Measurements from ENCODE around the gene ZNF789. TPM values are rescaled to one million over a fixed set of nuclear protein-coding genes. Genes with fewer than 3 reads are reported as not detected.
"Not testable (repeated sequence)": the region's sequence is repeated elsewhere in the genome, so short reads cannot be mapped to it uniquely, and the experiment has no call there.

ZNF789 gene
- total RNA-seq, 1 donor from 2014 or later = 7.3 TPM

- Mint-ChIP-seq H3K27ac (ENCODE audit: unreplicated experiment) (peak overlapping the region; percentile 99), H3K9me3 (ENCODE audit: low read depth) (peaks cover 1% of the 10 kb centered on the region), H3K27me3 (ENCODE audit: low read depth) (no peaks in the 10 kb centered on the region), H3K36me3 (ENCODE audit: low read depth) (peaks cover 11% of the 10 kb centered on the region), H3K4me1 (ENCODE audit: low read depth) (peaks cover 28% of the 10 kb centered on the region), H3K4me3 (ENCODE audit: unreplicated experiment) (peak overlapping the region; percentile 94)
- DNase-seq (ENCODE audit: low spot score) = no peak
- no peak for TF ChIP-seq CTCF (IDR thresholded peaks at IDR 0.05)
Measured at GRCh38 chr7:99499371-99499720, 26.7 kb downstream of the ZNF789 start.

- Mint-ChIP-seq H3K9me3 (ENCODE audit: low read depth) (no peaks in the 10 kb centered on the region), H3K4me3 (ENCODE audit: unreplicated experiment) (peak within 1 kb of the TSS; percentile 94), H3K27me3 (ENCODE audit: low read depth) (no peaks in the 10 kb centered on the region), H3K27ac (ENCODE audit: unreplicated experiment) (peak within 1 kb of the TSS; percentile 99), H3K36me3 (ENCODE audit: low read depth) (peaks cover 10% of the 10 kb centered on the region), H3K4me1 (ENCODE audit: low read depth) (peaks cover 28% of the 10 kb centered on the region)
- peak; percentile 31 for TF ChIP-seq CTCF (IDR thresholded peaks at IDR 0.05)
- DNase-seq (ENCODE audit: low spot score) = peak; percentile 90
Measured at GRCh38 chr7:99499721-99500636, 27.3 kb downstream of the ZNF789 start, which contains the start of gene ZNF394. TSS of gene ZNF394 (minus strand) at chr7:99500281. CDS start at chr7:99500093, 188 bp downstream.

- H3K4me3 Mint-ChIP-seq (ENCODE audit: unreplicated experiment) = peak overlapping the region; percentile 94
- no peaks in the 10 kb centered on the region for H3K9me3 Mint-ChIP-seq (ENCODE audit: low read depth)
- H3K27me3 Mint-ChIP-seq (ENCODE audit: low read depth) = no peaks in the 10 kb centered on the region
- no peak for TF ChIP-seq CTCF (IDR thresholded peaks at IDR 0.05)
- H3K27ac Mint-ChIP-seq (ENCODE audit: unreplicated experiment) = peak overlapping the region; percentile 99
- H3K4me1 Mint-ChIP-seq (ENCODE audit: low read depth) = peaks cover 32% of the 10 kb centered on the region
- no peak for DNase-seq (ENCODE audit: low spot score)
- H3K36me3 Mint-ChIP-seq (ENCODE audit: low read depth) = peaks cover 10% of the 10 kb centered on the region
Measured at GRCh38 chr7:99500637-99501009, 27.9 kb downstream of the ZNF789 start.

GRCh38 chr7:99501236-99501635 lies 28.5 kb downstream of the ZNF789 start:
- Mint-ChIP-seq H3K27ac (ENCODE audit: unreplicated experiment) (peak overlapping the region; percentile 63), H3K4me3 (ENCODE audit: unreplicated experiment) (peak overlapping the region; percentile 94)
- not testable (repeated sequence) for H3K36me3 Mint-ChIP-seq (ENCODE audit: low read depth)

GRCh38 chr7:99504281-99504602 lies 31.6 kb downstream of the ZNF789 start:
- H3K27ac Mint-ChIP-seq (ENCODE audit: unreplicated experiment) = peak overlapping the region; percentile 99
- DNase-seq (ENCODE audit: low spot score) = no peak
- peak overlapping the region; percentile 95 for H3K4me3 Mint-ChIP-seq (ENCODE audit: unreplicated experiment)
- H3K36me3 Mint-ChIP-seq (ENCODE audit: low read depth) = no peaks in the 10 kb centered on the region
- H3K27me3 Mint-ChIP-seq (ENCODE audit: low read depth) = no peaks in the 10 kb centered on the region
- peaks cover 29% of the 10 kb centered on the region for H3K4me1 Mint-ChIP-seq (ENCODE audit: low read depth)
- H3K9me3 Mint-ChIP-seq (ENCODE audit: low read depth) = no peaks in the 10 kb centered on the region
- no peak for TF ChIP-seq CTCF (IDR thresholded peaks at IDR 0.05)

More at GRCh38 chr7:99501236-99501635, 28.5 kb downstream of the ZNF789 start:
- DNase-seq (ENCODE audit: low spot score) = peak; percentile 6
- H3K27me3 Mint-ChIP-seq (ENCODE audit: low read depth); H3K9me3 Mint-ChIP-seq (ENCODE audit: low read depth): not testable (repeated sequence)
- H3K4me1 Mint-ChIP-seq (ENCODE audit: low read depth) = peaks cover 38% of the 10 kb centered on the region

Data from chondrocyte (in vitro differentiated cells).